ENCODE results near the gene SEC22C.

Gene SEC22C

DNA sequence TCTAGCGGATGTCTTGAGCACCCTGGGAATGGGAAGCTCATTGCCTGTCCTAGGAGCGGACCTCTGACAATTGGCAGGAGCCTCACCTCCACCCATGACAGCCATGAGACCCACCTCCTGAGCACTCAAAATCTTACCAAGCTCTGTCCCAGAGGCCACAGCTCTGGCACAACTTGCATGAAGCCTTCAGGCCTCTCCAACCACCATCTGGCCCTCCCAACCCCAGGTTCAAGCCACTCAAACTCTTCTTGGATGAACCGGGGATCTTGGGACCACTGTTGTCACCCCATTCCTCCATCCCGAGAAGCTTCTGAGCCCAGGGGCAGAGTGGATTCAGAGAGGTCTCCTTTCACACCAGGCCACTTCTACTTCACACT lies 77.8 kb downstream of the SEC22C start:
- Histone ChIP-seq H3K9ac (no peak overlapping the region), H3K27me3 (ENCODE audit: insufficient read depth, low read depth) (no peaks in the 10 kb centered on the region), H3K27ac (no peak overlapping the region), H4K20me1 (ENCODE audit: insufficient read depth) (no peaks in the 10 kb centered on the region), H3K4me1 (ENCODE audit: low read depth, poor library complexity, severe bottlenecking) (no peaks in the 10 kb centered on the region), H2AFZ (ENCODE audit: low read depth) (no peak overlapping the region), H3K79me2 (ENCODE audit: insufficient read depth, low read depth) (no peaks in the 10 kb centered on the region), H3K4me3 (IDR thresholded peaks at IDR 0.05; ENCODE audit: insufficient read depth, low read depth, low read length) (no peak overlapping the region), H3K4me2 (no peak overlapping the region), H3K36me3 (ENCODE audit: insufficient read depth) (no peaks in the 10 kb centered on the region)
- TF ChIP-seq, protein P1, sequence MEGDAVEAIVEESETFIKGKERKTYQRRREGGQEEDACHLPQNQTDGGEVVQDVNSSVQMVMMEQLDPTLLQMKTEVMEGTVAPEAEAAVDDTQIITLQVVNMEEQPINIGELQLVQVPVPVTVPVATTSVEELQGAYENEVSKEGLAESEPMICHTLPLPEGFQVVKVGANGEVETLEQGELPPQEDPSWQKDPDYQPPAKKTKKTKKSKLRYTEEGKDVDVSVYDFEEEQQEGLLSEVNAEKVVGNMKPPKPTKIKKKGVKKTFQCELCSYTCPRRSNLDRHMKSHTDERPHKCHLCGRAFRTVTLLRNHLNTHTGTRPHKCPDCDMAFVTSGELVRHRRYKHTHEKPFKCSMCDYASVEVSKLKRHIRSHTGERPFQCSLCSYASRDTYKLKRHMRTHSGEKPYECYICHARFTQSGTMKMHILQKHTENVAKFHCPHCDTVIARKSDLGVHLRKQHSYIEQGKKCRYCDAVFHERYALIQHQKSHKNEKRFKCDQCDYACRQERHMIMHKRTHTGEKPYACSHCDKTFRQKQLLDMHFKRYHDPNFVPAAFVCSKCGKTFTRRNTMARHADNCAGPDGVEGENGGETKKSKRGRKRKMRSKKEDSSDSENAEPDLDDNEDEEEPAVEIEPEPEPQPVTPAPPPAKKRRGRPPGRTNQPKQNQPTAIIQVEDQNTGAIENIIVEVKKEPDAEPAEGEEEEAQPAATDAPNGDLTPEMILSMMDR (conservative IDR thresholded peaks at IDR 0.05; ENCODE audit: low read depth, low read length): no peak

DNA sequence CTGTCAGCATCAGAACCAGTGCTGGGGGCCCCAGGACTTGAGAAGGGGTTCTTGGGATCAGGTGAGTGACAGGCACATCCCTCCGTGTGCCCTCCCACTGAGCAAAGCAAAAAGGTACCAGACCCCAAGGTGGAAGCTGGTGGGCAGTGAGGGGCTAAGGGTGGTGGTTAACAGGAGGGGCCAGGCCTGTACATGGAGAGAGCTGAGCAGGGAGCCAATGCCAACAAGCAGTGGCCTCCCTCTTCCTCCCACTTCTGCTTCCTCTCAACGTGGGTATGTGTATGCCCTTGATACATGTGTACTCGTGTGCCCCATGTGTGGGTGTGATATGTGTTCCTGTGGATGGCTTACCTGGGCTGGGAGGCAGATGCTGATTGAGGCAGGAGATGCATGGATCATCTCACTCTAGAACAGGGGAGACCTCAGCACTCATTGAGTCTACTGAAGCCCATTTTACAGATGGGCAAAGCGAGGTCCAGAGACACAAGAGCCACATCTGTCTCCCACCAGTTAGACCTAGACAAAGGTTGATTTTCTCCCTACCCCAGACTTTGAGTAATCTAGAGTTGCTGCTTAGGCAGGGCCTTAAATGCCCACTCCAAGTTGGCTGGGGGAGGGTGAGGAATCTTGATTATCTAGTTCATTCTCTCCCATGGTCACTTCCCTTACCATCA lies 78.4 kb downstream of the SEC22C start:
- Histone ChIP-seq H2AFZ (ENCODE audit: low read depth) (no peak overlapping the region; the same call in 1 of the 2 replicates), H3K79me2 (ENCODE audit: insufficient read depth, low read depth) (no peaks in the 10 kb centered on the region), H3K4me3 (IDR thresholded peaks at IDR 0.05; ENCODE audit: insufficient read depth, low read depth, low read length) (no peak overlapping the region), H3K9ac (no peak overlapping the region), H3K4me2 (peak overlapping the region; percentile 33; the same call in 1 of the 2 replicates), H3K36me3 (ENCODE audit: insufficient read depth) (no peaks in the 10 kb centered on the region), H4K20me1 (ENCODE audit: insufficient read depth) (no peaks in the 10 kb centered on the region), H3K27me3 (ENCODE audit: insufficient read depth, low read depth) (no peaks in the 10 kb centered on the region), H3K27ac (no peak overlapping the region), H3K4me1 (ENCODE audit: low read depth, poor library complexity, severe bottlenecking) (no peaks in the 10 kb centered on the region)
- TF ChIP-seq, protein P1 (conservative IDR thresholded peaks at IDR 0.05; ENCODE audit: low read depth, low read length): no peak

DNA sequence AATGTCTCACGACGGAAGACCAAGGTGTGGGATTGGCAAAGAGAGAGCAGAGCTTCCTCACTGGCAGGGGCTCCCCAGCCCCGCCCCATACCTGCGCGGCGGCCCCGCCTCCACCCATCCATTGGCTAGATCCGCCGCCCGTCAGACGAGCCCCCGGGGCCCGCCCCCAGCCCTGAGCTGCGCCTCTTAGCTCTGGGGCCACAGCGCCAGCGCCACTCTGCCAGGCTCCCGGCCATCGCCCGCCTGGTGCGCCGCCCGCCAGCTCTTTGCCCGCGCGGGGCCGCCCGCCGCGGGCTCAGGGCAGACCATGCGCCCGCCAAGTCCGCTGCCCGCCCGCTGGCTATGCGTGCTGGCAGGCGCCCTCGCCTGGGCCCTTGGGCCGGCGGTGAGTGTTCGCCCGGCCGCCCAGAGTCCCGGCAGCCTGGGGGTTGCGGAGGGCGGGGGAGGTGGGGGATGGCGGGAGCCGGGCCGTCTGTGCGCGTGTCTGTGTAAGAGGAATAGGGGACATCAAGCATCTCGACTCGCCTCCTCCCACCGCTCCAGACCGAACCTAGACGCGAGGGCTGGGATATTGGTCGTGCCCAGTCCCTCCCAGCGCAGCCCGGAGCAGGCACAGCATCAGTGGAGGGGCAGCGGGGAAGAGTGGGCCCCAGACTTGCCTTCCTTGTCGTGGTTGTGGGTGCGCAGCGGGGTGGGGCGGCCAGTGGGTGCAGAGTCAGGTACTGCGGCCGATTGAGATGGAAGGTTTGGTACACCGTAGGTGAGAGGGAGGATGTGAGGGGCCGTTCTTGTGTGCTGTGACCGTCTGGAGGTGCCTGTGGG lies 79.1 kb downstream of the SEC22C start, which contains the start of gene VIPR1:
Gene VIPR1 (plus strand): TSS at position 215 of the 822 bp plus-strand sequence. CDS start 93 bp downstream, at position 308.
- Histone ChIP-seq H3K36me3 (ENCODE audit: insufficient read depth) (no peaks in the 10 kb centered on the region), H3K79me2 (ENCODE audit: insufficient read depth, low read depth) (no peaks in the 10 kb centered on the region), H3K4me2 (peak within 1 kb of the TSS; percentile 60; the same call in 1 of the 2 replicates), H3K9ac (no peak within 1 kb of the TSS), H3K27ac (no peak within 1 kb of the TSS), H4K20me1 (ENCODE audit: insufficient read depth) (no peaks in the 10 kb centered on the region), H2AFZ (ENCODE audit: low read depth) (peak within 1 kb of the TSS; percentile 93), H3K4me3 (IDR thresholded peaks at IDR 0.05; ENCODE audit: insufficient read depth, low read depth, low read length) (no peak within 1 kb of the TSS), H3K27me3 (ENCODE audit: insufficient read depth, low read depth) (no peaks in the 10 kb centered on the region), H3K4me1 (ENCODE audit: low read depth, poor library complexity, severe bottlenecking) (no peaks in the 10 kb centered on the region)
- TF ChIP-seq, protein P1 (conservative IDR thresholded peaks at IDR 0.05; ENCODE audit: low read depth, low read length): no peak

DNA sequence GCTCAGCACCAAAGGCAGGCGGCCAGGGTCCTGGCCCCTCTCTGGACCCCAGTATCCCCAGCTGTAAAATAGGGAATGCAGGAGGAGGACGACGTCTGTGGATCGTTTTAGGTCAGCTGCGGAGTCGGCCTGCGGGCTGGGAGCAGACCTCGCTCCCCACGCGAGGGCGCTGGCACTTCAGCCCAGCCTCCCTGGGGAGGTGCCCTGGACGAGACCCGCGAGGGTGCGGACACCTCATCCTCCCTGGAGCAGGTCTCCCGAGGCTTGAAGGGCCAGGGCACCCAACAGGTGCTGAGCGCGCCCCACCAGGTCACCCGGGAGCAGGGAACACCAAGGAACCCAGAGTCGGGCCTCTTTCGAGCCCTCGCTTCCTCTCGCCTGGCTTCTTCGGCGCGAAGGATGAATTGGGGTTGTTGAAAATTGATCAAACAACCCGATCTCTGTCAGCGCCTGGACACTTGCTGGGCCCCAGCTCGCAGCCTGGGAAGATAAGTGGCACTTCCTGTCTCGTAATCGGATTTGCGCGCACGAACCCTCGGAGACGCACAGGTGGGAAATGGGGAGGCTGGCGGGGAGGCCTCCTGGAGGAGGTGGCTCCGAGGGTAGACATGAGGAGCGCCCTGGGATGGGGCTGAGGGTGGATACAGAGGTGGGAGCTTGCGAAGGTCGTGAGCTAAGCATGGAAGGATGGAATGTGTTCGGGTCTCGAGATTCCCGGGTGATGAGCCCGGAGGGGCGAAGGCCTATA lies 79.9 kb downstream of the SEC22C start:
- Histone ChIP-seq H4K20me1 (ENCODE audit: insufficient read depth) (no peaks in the 10 kb centered on the region), H3K79me2 (ENCODE audit: insufficient read depth, low read depth) (no peaks in the 10 kb centered on the region), H3K4me2 (peak overlapping the region; percentile 60; the same call in 1 of the 2 replicates), H3K27ac (no peak overlapping the region), H3K4me1 (ENCODE audit: low read depth, poor library complexity, severe bottlenecking) (no peaks in the 10 kb centered on the region), H3K4me3 (IDR thresholded peaks at IDR 0.05; ENCODE audit: insufficient read depth, low read depth, low read length) (no peak overlapping the region), H2AFZ (ENCODE audit: low read depth) (peak overlapping the region; percentile 93), H3K9ac (no peak overlapping the region), H3K27me3 (ENCODE audit: insufficient read depth, low read depth) (no peaks in the 10 kb centered on the region), H3K36me3 (ENCODE audit: insufficient read depth) (no peaks in the 10 kb centered on the region)
- TF ChIP-seq, protein P1 (conservative IDR thresholded peaks at IDR 0.05; ENCODE audit: low read depth, low read length): no peak
